IMR-90 (cell line): ENCODE results near the gene LCP1. TPM values are rescaled to one million over a fixed set of nuclear protein-coding genes. Genes with fewer than 3 reads are reported as not detected.

ENCODE experiments used
- ATAC-seq: fragments of 200-7000 bp; cut with Tn5 transposase; 2 replicates; pipeline ENCODE4 v1.9.1; 2020; ENCODE audit warnings: low read depth, mild to moderate bottlenecking, moderate library complexity
- BruUV-seq: library from RNA; stranded (reverse); fragments of 400-500 nt; replicated peaks from 2 replicates; lab custom pipeline; 2021; lab: Mats Ljungman, UMichigan
- CTCF ChIA-PET: fragments of 300-600 bp; formaldehyde crosslinking; extraction: SDS; loops from one replicate; lab custom pipeline; 2021; ENCODE audit warnings: antibody characterized with exemption; lab: Yijun Ruan, JAX
- POLR2A ChIA-PET: fragments of 300-600 bp; sonication (Branson Sonifier 250); formaldehyde crosslinking; loops from one replicate; lab custom pipeline; 2022; ENCODE audit warnings: antibody characterized with exemption; ENCODE audit not compliant: unreplicated experiment; lab: Charles Lee
- DNase-seq: peaks from one replicate; pipeline ENCODE4 v3.0.0; 2013
- H2AFZ ChIP-seq: replicated peaks from 2 replicates; pipeline ENCODE3; 2013; ENCODE audit warnings: low read length, mild to moderate bottlenecking; ENCODE audit not compliant: poor library complexity
- H2AK5ac ChIP-seq: 2 replicates; pipeline ENCODE4 v1.6.1; 2013; ENCODE audit warnings: low read depth, low read length, inconsistent platforms
- H2AK9ac ChIP-seq: replicated peaks from 2 replicates; pipeline ENCODE3; 2013; ENCODE audit warnings: mild to moderate bottlenecking, low read depth, low read length, moderate library complexity; ENCODE audit not compliant: poor library complexity
- H2BK120ac ChIP-seq: 2 replicates; pipeline ENCODE4 v1.6.1; 2013; ENCODE audit warnings: low read depth, low read length, inconsistent platforms
- H2BK15ac ChIP-seq: 3 replicates; pipeline ENCODE4 v1.6.1; 2013; ENCODE audit warnings: low read depth, low read length, inconsistent platforms
- H2BK20ac ChIP-seq: 2 replicates; pipeline ENCODE4 v1.6.1; 2013; ENCODE audit warnings: low read depth, mild to moderate bottlenecking, inconsistent platforms, low read length, moderate library complexity
- H2BK5ac ChIP-seq: 2 replicates; pipeline ENCODE4 v1.6.1; 2013; ENCODE audit warnings: mild to moderate bottlenecking, low read depth, low read length, inconsistent platforms; ENCODE audit not compliant: poor library complexity, severe bottlenecking
- H3K14ac ChIP-seq: replicated peaks from 2 replicates; pipeline ENCODE4 v1.6.1; 2013; ENCODE audit warnings: low read depth, low read length, inconsistent platforms
- H3K18ac ChIP-seq: 2 replicates; pipeline ENCODE4 v1.6.1; 2013; ENCODE audit warnings: low read depth, low read length, control low read depth
- H3K23ac ChIP-seq: 2 replicates; pipeline ENCODE4 v1.6.1; 2013; ENCODE audit warnings: low read depth, low read length, inconsistent platforms
- H3K27ac ChIP-seq: 2 replicates; pipeline ENCODE4 v1.5.1; 2013; ENCODE audit warnings: mild to moderate bottlenecking, control low read depth, low read length; ENCODE audit not compliant: insufficient read depth
- H3K27me3 ChIP-seq: 2 replicates; pipeline ENCODE4 v1.6.1; 2013; ENCODE audit warnings: low read length; ENCODE audit not compliant: control insufficient read depth, insufficient read depth
- H3K36me3 ChIP-seq: 2 replicates; pipeline ENCODE4 v1.6.1; 2013; ENCODE audit warnings: low read length, mixed read lengths; ENCODE audit not compliant: control insufficient read depth, insufficient read depth
- H3K4ac ChIP-seq: 2 replicates; pipeline ENCODE4 v1.6.1; 2013; ENCODE audit warnings: low read depth, low read length, inconsistent platforms
- H3K4me1 ChIP-seq: 2 replicates; pipeline ENCODE4 v1.6.1; 2013; ENCODE audit warnings: low read length, mixed read lengths; ENCODE audit not compliant: control insufficient read depth, insufficient read depth
- H3K4me2 ChIP-seq: 2 replicates; pipeline ENCODE4 v1.6.1; 2013; ENCODE audit warnings: low read depth, mild to moderate bottlenecking, control low read depth, low read length, moderate library complexity
- H3K4me3 ChIP-seq: 2 replicates; pipeline ENCODE4 v1.5.1; 2013; ENCODE audit warnings: low read depth, mild to moderate bottlenecking, control low read depth, low read length, moderate library complexity; ENCODE audit not compliant: insufficient read depth
- H3K56ac ChIP-seq: 2 replicates; pipeline ENCODE4 v1.6.1; 2013; ENCODE audit warnings: low read length, inconsistent platforms; ENCODE audit not compliant: insufficient read depth; ENCODE audit errors: extremely low read depth
- H3K79me1 ChIP-seq, 2 experiments: 2 replicates each; pipeline ENCODE4 v1.6.1; 2013; ENCODE audit warnings: low read length in 2 of 2, inconsistent platforms in 1 of 2, low read depth in 1 of 2
- H3K9ac ChIP-seq: 2 replicates; pipeline ENCODE4 v1.6.1; 2013; ENCODE audit warnings: low read depth, low read length, control low read depth
- H3K9me1 ChIP-seq: 2 replicates; pipeline ENCODE4 v1.6.1; 2013; ENCODE audit warnings: low read length, inconsistent platforms; ENCODE audit not compliant: insufficient read depth
- H3K9me3 ChIP-seq: 2 replicates; pipeline ENCODE4 v1.6.1; 2013; ENCODE audit warnings: low read length; ENCODE audit not compliant: control insufficient read depth, insufficient read depth
- H4K20me1 ChIP-seq: 2 replicates; pipeline ENCODE4 v1.6.1; 2013; ENCODE audit warnings: low read length, inconsistent platforms; ENCODE audit not compliant: insufficient read depth
- H4K5ac ChIP-seq: 2 replicates; pipeline ENCODE4 v1.6.1; 2013; ENCODE audit warnings: mild to moderate bottlenecking, low read depth, low read length, control low read depth
- H4K8ac ChIP-seq, 2 experiments: 2 replicates each; pipeline ENCODE4 v1.6.1; 2013; ENCODE audit warnings: low read depth in 2 of 2, low read length in 2 of 2, control low read depth in 1 of 2, inconsistent platforms in 1 of 2
- H4K91ac ChIP-seq: 2 replicates; pipeline ENCODE4 v1.6.1; 2013; ENCODE audit warnings: low read depth, low read length, inconsistent platforms; ENCODE audit not compliant: insufficient read depth
- BHLHE40 ChIP-seq: fragments of 150-350 bp; IDR thresholded peaks from 2 replicates; pipeline ENCODE4 v1.6.1; 2016; ENCODE audit warnings: mild to moderate bottlenecking, low read depth, low read length
- CEBPB ChIP-seq: IDR thresholded peaks from 2 replicates; pipeline ENCODE4 v1.6.1; 2012; ENCODE audit warnings: low read depth, low read length, improper control_type of control experiment
- MAFK ChIP-seq: IDR thresholded peaks from 2 replicates; pipeline ENCODE4 v1.6.1; 2012; ENCODE audit warnings: low read depth, low read length, improper control_type of control experiment
- MAZ ChIP-seq: IDR thresholded peaks from 2 replicates; pipeline ENCODE4 v1.6.1; 2012; ENCODE audit warnings: low read depth, mild to moderate bottlenecking, low read length, improper control_type of control experiment, moderate library complexity, borderline replicate concordance
- NFE2L2 ChIP-seq: fragments of 150-350 bp; IDR thresholded peaks from 2 replicates; pipeline ENCODE4 v1.6.1; 2016; ENCODE audit warnings: low read depth, mild to moderate bottlenecking, low read length
- RAD21 ChIP-seq: IDR thresholded peaks from 2 replicates; pipeline ENCODE4 v1.6.1; 2012; ENCODE audit warnings: low read length, improper control_type of control experiment
- RCOR1 ChIP-seq: IDR thresholded peaks from 2 replicates; pipeline ENCODE4 v1.6.1; 2012; ENCODE audit warnings: mild to moderate bottlenecking, low read length, improper control_type of control experiment; ENCODE audit not compliant: insufficient replicate concordance
- SMC3 ChIP-seq: fragments of 150-350 bp; IDR thresholded peaks from 2 replicates; pipeline ENCODE4 v1.6.1; 2016; ENCODE audit warnings: low read depth, mild to moderate bottlenecking, antibody characterized with exemption, low read length, moderate library complexity
- WGBS, 2 experiments: methylation state at CpG; one replicate each; pipeline versions ENCODE4 v1.1.5 to v1.1.7; 2013; ENCODE audit warnings: missing lambda C conversion rate in 2 of 2; ENCODE audit not compliant: insufficient read length in 1 of 2; ENCODE audit errors: extremely low coverage in 2 of 2; 5-methylcytosine and 5-hydroxymethylcytosine counted together
- dilution Hi-C: fragments of 300-500 bp; cut with HindIII; formaldehyde crosslinking; loops from one replicate; pipeline ENCODE4 v1.14.3; 2018; ENCODE audit warnings: low sequenced_read_pairs; ENCODE audit not compliant: unreplicated experiment
- in situ Hi-C: fragments of 300-500 bp; cut with MboI; formaldehyde crosslinking; loops from 3 replicates; pipeline ENCODE4 v1.14.3; 2019; ENCODE audit warnings: low sequenced_read_pairs, inconsistent platforms, mixed read lengths
- intact Hi-C: fragments of 100-400 bp; cut with micrococcal nuclease; formaldehyde crosslinking; loops from 2 replicates; pipeline ENCODE4 v1.10.0; 2022
- polyA plus RNA-seq, 3 experiments: library from polyadenylated mRNA; depleted of rRNA; stranded (reverse); fragments of >200 nt; gene quantifications; 2 replicates each; pipeline ENCODE4 v1.2.3, GENCODE V29; 2012; ENCODE audit warnings: low replicate concordance in 1 of 3
- total RNA-seq: library from RNA; depleted of rRNA; stranded (reverse); fragments of >200 nt; gene quantifications from 2 replicates; pipeline ENCODE4 v1.2.3, GENCODE V29; 2012
- TF ChIP-seq, protein P1 (sequence below): conservative IDR thresholded peaks from 2 replicates; pipeline ENCODE4 v1.5.1; 2012; ENCODE audit warnings: mild to moderate bottlenecking, low read depth, low read length, improper control_type of control experiment

Gene LCP1
- total and polyA plus RNA-seq, 2 of the 4 experiments (the other 2 are of a cell fraction), result not detected

DNA sequence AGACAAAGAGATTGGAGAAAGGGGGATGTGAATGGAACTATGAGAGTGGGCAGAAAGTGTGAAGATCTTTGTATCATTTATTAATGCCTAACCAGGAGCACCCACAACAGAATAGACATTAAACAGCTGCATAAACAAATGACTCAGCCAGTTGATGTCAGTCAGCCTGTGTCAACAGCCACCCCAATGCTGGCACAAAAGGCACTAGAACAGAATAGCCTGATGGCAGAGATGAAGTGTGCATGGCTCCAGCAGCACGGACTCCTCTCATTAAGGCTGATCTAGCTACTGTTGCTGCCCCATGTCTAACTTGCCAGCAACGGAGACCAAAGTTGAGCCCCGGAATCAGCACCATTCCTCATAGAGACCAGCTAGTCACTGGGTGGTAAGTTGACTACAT, 85.0 kb downstream of the LCP1 start:
- no peaks in the 10 kb centered on the region for H3K79me1 ChIP-seq
- no peaks in the 10 kb centered on the region for H4K20me1 ChIP-seq
- no peak overlapping the region for H2AFZ ChIP-seq
- in situ Hi-C loops, result no loop called here
- DNase-seq (no peak), ATAC-seq (no peak)
- WGBS, 2 experiments, result no CpG with 5 or more reads among the region's 3 CpGs
- H3K4me2 ChIP-seq, result no peak overlapping the region
- no peak overlapping the region for H2BK15ac ChIP-seq
- TF ChIP-seq SMC3 (no peak), RAD21 (no peak), RCOR1 (no peak), MAFK (no peak), NFE2L2 (no peak), MAZ (no peak), BHLHE40 (no peak), CEBPB (no peak)
- TF ChIP-seq, protein P1, sequence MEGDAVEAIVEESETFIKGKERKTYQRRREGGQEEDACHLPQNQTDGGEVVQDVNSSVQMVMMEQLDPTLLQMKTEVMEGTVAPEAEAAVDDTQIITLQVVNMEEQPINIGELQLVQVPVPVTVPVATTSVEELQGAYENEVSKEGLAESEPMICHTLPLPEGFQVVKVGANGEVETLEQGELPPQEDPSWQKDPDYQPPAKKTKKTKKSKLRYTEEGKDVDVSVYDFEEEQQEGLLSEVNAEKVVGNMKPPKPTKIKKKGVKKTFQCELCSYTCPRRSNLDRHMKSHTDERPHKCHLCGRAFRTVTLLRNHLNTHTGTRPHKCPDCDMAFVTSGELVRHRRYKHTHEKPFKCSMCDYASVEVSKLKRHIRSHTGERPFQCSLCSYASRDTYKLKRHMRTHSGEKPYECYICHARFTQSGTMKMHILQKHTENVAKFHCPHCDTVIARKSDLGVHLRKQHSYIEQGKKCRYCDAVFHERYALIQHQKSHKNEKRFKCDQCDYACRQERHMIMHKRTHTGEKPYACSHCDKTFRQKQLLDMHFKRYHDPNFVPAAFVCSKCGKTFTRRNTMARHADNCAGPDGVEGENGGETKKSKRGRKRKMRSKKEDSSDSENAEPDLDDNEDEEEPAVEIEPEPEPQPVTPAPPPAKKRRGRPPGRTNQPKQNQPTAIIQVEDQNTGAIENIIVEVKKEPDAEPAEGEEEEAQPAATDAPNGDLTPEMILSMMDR, result no peak
- dilution Hi-C loops, result no loop called here
- no peak overlapping the region for H2BK120ac ChIP-seq
- H3K27ac ChIP-seq, result no peak overlapping the region
- no peak overlapping the region for H3K4ac ChIP-seq
- no peak overlapping the region for H4K5ac ChIP-seq
- 0 out of 2 replicates have a peak, but pooled peaks cover 3% of the 10 kb centered on the region for H3K27me3 ChIP-seq
- H2AK9ac ChIP-seq, result no peak overlapping the region
- no peaks in the 10 kb centered on the region for H3K9me3 ChIP-seq
- H3K14ac ChIP-seq, result no peak overlapping the region
- H3K23ac ChIP-seq, result no peak overlapping the region
- H3K56ac ChIP-seq, result no peak overlapping the region
- no peak overlapping the region for H3K9ac ChIP-seq
- POLR2A ChIA-PET, result no interaction called here
- H4K91ac ChIP-seq, result no peak overlapping the region
- H3K4me3 ChIP-seq, result no peak overlapping the region
- H4K8ac ChIP-seq, result no peak overlapping the region
- intact Hi-C loops, result no loop called here
- no peak overlapping the region for H3K18ac ChIP-seq
- H3K4me1 ChIP-seq, result no peaks in the 10 kb centered on the region
- no peak overlapping the region for H2BK5ac ChIP-seq
- no peak overlapping the region for H2BK20ac ChIP-seq
- CTCF ChIA-PET, result no interaction called here
- H2AK5ac ChIP-seq, result no peak overlapping the region
- no peaks in the 10 kb centered on the region for H3K9me1 ChIP-seq
- no peaks in the 10 kb centered on the region for H3K36me3 ChIP-seq
- no TSS peak for BruUV-seq
